ENCODE measurements around the gene CD244. TPM values are rescaled to one million over a fixed set of nuclear protein-coding genes. Genes with fewer than 3 reads are reported as not detected.
"Not testable (repeated sequence)": the region's sequence is repeated elsewhere in the genome, so short reads cannot be mapped to it uniquely, and the experiment has no call there.

Gene CD244
- total RNA-seq, 1 donor from 2014 or later: not detected

GRCh38 chr1:160876311-160876710 lies 13.6 kb upstream of the CD244 start:
- no peak for TF ChIP-seq CTCF (IDR thresholded peaks at IDR 0.05)
- no peak overlapping the region for H3K27ac Mint-ChIP-seq (ENCODE audit: unreplicated experiment)
- no peaks in the 10 kb centered on the region for H3K27me3 Mint-ChIP-seq (ENCODE audit: low read depth)
- no peak for DNase-seq (ENCODE audit: low spot score)
- no peak overlapping the region for H3K4me3 Mint-ChIP-seq (ENCODE audit: unreplicated experiment)
- H3K36me3 Mint-ChIP-seq (ENCODE audit: low read depth): no peaks in the 10 kb centered on the region
- peaks cover 2% of the 10 kb centered on the region for H3K9me3 Mint-ChIP-seq (ENCODE audit: low read depth)
- H3K4me1 Mint-ChIP-seq (ENCODE audit: low read depth): no peaks in the 10 kb centered on the region

DNA sequence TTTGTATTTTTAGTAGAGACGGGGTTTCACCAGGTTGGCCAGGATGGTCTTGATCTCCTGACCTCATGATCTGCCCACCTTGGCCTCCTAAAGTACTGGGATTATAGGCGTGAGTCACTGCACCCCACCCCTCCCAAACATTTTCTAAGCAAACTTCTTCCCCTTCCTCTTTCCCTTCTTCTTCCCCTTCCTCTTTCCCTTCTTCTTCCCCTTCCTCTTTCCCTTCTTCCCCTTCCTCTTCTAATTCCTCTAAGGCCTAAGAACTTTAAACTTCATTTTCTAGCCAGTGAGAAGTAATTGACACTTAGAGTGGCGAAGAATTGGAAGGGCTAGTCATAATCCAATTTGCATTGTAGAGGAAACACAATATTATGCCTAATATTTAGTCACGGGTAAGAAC lies 12.9 kb upstream of the CD244 start:
- not testable (repeated sequence) for H3K4me3 Mint-ChIP-seq (ENCODE audit: unreplicated experiment); H3K27me3 Mint-ChIP-seq (ENCODE audit: low read depth); H3K9me3 Mint-ChIP-seq (ENCODE audit: low read depth); H3K27ac Mint-ChIP-seq (ENCODE audit: unreplicated experiment); H3K4me1 Mint-ChIP-seq (ENCODE audit: low read depth); H3K36me3 Mint-ChIP-seq (ENCODE audit: low read depth); DNase-seq (ENCODE audit: low spot score)

DNA sequence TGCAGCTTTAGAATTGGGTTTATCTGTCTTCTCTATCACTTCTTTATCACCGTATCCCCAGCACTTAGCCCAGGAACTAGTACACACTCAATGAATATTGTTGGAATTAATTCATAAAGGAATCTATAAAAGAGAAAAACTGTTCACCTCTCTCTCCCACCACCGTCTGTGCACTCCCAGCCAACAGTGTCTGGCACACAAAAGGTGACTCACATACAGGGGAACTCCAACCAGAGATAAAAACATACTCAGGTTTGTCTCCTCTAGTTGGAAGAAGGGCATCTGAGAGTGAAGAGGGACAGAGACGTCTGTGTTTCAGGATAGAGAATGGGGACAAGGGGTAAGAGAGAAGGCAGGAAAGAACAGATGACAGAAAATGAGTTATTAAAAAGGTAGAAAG lies 12.2 kb upstream of the CD244 start:
- no peak for TF ChIP-seq CTCF (IDR thresholded peaks at IDR 0.05)
- no peaks in the 10 kb centered on the region for H3K36me3 Mint-ChIP-seq (ENCODE audit: low read depth)
- H3K4me1 Mint-ChIP-seq (ENCODE audit: low read depth): no peaks in the 10 kb centered on the region
- peaks cover 2% of the 10 kb centered on the region for H3K9me3 Mint-ChIP-seq (ENCODE audit: low read depth)
- H3K4me3 Mint-ChIP-seq (ENCODE audit: unreplicated experiment): no peak overlapping the region
- no peaks in the 10 kb centered on the region for H3K27me3 Mint-ChIP-seq (ENCODE audit: low read depth)
- DNase-seq (ENCODE audit: low spot score): no peak
- H3K27ac Mint-ChIP-seq (ENCODE audit: unreplicated experiment): no peak overlapping the region

DNA sequence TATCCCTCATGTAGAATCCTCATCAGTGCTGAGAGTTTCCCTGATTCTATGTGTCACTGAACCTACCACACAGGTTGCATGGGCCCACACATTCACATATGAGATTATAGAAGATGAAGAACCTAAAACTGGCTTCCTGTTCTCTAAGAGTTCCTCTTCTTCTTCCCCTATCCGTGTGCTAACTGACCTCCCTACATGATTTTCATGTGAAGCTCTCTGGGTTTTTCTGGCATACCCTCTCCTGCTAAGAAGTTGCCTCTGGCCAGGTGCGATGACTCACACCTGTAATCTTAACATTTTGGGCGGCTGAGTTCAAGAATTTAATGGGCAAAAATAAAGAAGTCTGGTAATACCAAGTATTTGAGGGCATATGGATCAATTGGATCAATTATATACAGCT lies 5.5 kb upstream of the CD244 start:
- TF ChIP-seq CTCF (IDR thresholded peaks at IDR 0.05): no peak
- no peak for DNase-seq (ENCODE audit: low spot score)
- Mint-ChIP-seq H3K36me3 (ENCODE audit: low read depth) (no peaks in the 10 kb centered on the region), H3K9me3 (ENCODE audit: low read depth) (no peaks in the 10 kb centered on the region), H3K4me3 (ENCODE audit: unreplicated experiment) (no peak overlapping the region), H3K4me1 (ENCODE audit: low read depth) (no peaks in the 10 kb centered on the region), H3K27me3 (ENCODE audit: low read depth) (peaks cover 3% of the 10 kb centered on the region), H3K27ac (ENCODE audit: unreplicated experiment) (no peak overlapping the region)

DNA sequence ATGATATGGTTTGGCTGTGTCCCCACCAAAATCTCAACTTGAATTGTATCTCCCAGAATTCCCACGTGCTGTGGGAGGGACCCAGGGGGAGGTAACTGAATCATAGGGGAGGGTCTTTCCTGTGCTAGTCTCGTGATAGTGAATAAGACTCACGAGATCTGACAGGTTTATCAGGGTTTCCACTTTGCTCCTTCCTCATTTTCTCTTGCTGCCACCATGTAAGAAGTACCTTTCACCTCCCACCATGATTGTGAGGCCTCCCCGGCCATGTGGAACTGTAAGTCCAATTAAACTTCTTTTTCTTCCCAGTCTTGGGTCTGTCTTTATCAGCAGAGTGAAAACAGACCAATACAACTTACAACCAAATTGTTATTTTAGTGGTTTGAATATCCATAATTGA lies 5.0 kb upstream of the CD244 start:
- not testable (repeated sequence) for DNase-seq (ENCODE audit: low spot score); H3K27me3 Mint-ChIP-seq (ENCODE audit: low read depth); H3K36me3 Mint-ChIP-seq (ENCODE audit: low read depth); H3K4me3 Mint-ChIP-seq (ENCODE audit: unreplicated experiment); H3K4me1 Mint-ChIP-seq (ENCODE audit: low read depth); H3K9me3 Mint-ChIP-seq (ENCODE audit: low read depth); H3K27ac Mint-ChIP-seq (ENCODE audit: unreplicated experiment)

- no peaks in the 10 kb centered on the region for H3K4me1 Mint-ChIP-seq (ENCODE audit: low read depth)
- H3K27ac Mint-ChIP-seq (ENCODE audit: unreplicated experiment): no peak overlapping the region
- no peak for TF ChIP-seq CTCF (IDR thresholded peaks at IDR 0.05)
- no peaks in the 10 kb centered on the region for H3K36me3 Mint-ChIP-seq (ENCODE audit: low read depth)
- no peak overlapping the region for H3K4me3 Mint-ChIP-seq (ENCODE audit: unreplicated experiment)
- H3K27me3 Mint-ChIP-seq (ENCODE audit: low read depth): peaks cover 3% of the 10 kb centered on the region
- DNase-seq (ENCODE audit: low spot score): no peak
- no peaks in the 10 kb centered on the region for H3K9me3 Mint-ChIP-seq (ENCODE audit: low read depth)
Observed at GRCh38 chr1:160866695-160867260, 4.1 kb upstream of the CD244 start.

All from chondrocyte (in vitro differentiated cells).